T-helper 2 cell treated with Interferon-gamma antibody and Interleukin-4, amounts not matched to agents 5 μg/mL and 100 μg/mL, for 36 hours (primary cell): Measurements from ENCODE around the gene ZNF423.

Experiments used
- DNase-seq: peaks from one replicate; pipeline ENCODE4 v3.0.0; 2021; ENCODE audit warnings: low spot score
- H3K27ac Mint-ChIP-seq: one replicate; pipeline ENCODE4 v1.8.0; 2021; ENCODE audit warnings: mild to moderate bottlenecking, mixed read lengths
- H3K27me3 Mint-ChIP-seq: one replicate; pipeline ENCODE4 v1.8.0; 2021; ENCODE audit warnings: low read depth, mixed read lengths
- H3K36me3 Mint-ChIP-seq: one replicate; pipeline ENCODE4 v1.8.0; 2021; ENCODE audit warnings: low read depth, mixed read lengths
- H3K4me1 Mint-ChIP-seq: one replicate; pipeline ENCODE4 v1.8.0; 2021; ENCODE audit warnings: low read depth, mixed read lengths
- H3K4me3 Mint-ChIP-seq: one replicate; pipeline ENCODE4 v1.8.0; 2022; ENCODE audit warnings: mild to moderate bottlenecking, moderate library complexity, mixed read lengths
- H3K9me3 Mint-ChIP-seq: one replicate; pipeline ENCODE4 v1.8.0; 2021; ENCODE audit warnings: mixed read lengths

ZNF423 gene

GRCh38 chr16:49459953-49460735 lies 395.8 kb downstream of the ZNF423 start:
- DNase-seq = no peak
- no peaks in the 10 kb centered on the region for H3K36me3 Mint-ChIP-seq
- H3K27me3 Mint-ChIP-seq = peaks cover 3% of the 10 kb centered on the region
- no peak overlapping the region for H3K27ac Mint-ChIP-seq
- peaks cover 24% of the 10 kb centered on the region for H3K4me1 Mint-ChIP-seq
- H3K4me3 Mint-ChIP-seq = no peak overlapping the region
- no peaks in the 10 kb centered on the region for H3K9me3 Mint-ChIP-seq

GRCh38 chr16:49458656-49459445 lies 397.1 kb downstream of the ZNF423 start:
- no peak overlapping the region for H3K4me3 Mint-ChIP-seq
- H3K27me3 Mint-ChIP-seq = no peaks in the 10 kb centered on the region
- DNase-seq = no peak
- no peaks in the 10 kb centered on the region for H3K36me3 Mint-ChIP-seq
- H3K27ac Mint-ChIP-seq = no peak overlapping the region
- H3K9me3 Mint-ChIP-seq = no peaks in the 10 kb centered on the region
- peaks cover 15% of the 10 kb centered on the region for H3K4me1 Mint-ChIP-seq

GRCh38 chr16:49458243-49458642 lies 397.7 kb downstream of the ZNF423 start:
- no peaks in the 10 kb centered on the region for H3K27me3 Mint-ChIP-seq
- no peak for DNase-seq
- peaks cover 9% of the 10 kb centered on the region for H3K4me1 Mint-ChIP-seq
- H3K36me3 Mint-ChIP-seq = no peaks in the 10 kb centered on the region
- H3K27ac Mint-ChIP-seq = no peak overlapping the region
- no peaks in the 10 kb centered on the region for H3K9me3 Mint-ChIP-seq
- H3K4me3 Mint-ChIP-seq = no peak overlapping the region

GRCh38 chr16:49457196-49457595 lies 398.7 kb downstream of the ZNF423 start:
- no peaks in the 10 kb centered on the region for H3K36me3 Mint-ChIP-seq
- no peaks in the 10 kb centered on the region for H3K9me3 Mint-ChIP-seq
- no peaks in the 10 kb centered on the region for H3K27me3 Mint-ChIP-seq

GRCh38 chr16:49456763-49457162 lies 399.1 kb downstream of the ZNF423 start:
- no peaks in the 10 kb centered on the region for H3K4me1 Mint-ChIP-seq
- H3K27ac Mint-ChIP-seq = no peak overlapping the region
- H3K36me3 Mint-ChIP-seq = no peaks in the 10 kb centered on the region
- DNase-seq = no peak
- H3K4me3 Mint-ChIP-seq = no peak overlapping the region
- no peaks in the 10 kb centered on the region for H3K9me3 Mint-ChIP-seq
- peaks cover 1% of the 10 kb centered on the region for H3K27me3 Mint-ChIP-seq

More at GRCh38 chr16:49457196-49457595, 398.7 kb downstream of the ZNF423 start:
- DNase-seq = no peak
- Mint-ChIP-seq H3K4me1 (peaks cover 1% of the 10 kb centered on the region), H3K4me3 (no peak overlapping the region), H3K27ac (no peak overlapping the region)

- no peaks in the 10 kb centered on the region for H3K36me3 Mint-ChIP-seq
- H3K27ac Mint-ChIP-seq = no peak overlapping the region
- no peak overlapping the region for H3K4me3 Mint-ChIP-seq
- H3K4me1 Mint-ChIP-seq = no peaks in the 10 kb centered on the region
- no peaks in the 10 kb centered on the region for H3K9me3 Mint-ChIP-seq
- H3K27me3 Mint-ChIP-seq = peaks cover 6% of the 10 kb centered on the region
- DNase-seq = no peak
These were observed 399.7 kb downstream of the ZNF423 start for GRCh38 chr16:49455991-49456745.

- Mint-ChIP-seq H3K4me3 (no peak overlapping the region), H3K27me3 (peaks cover 9% of the 10 kb centered on the region), H3K27ac (no peak overlapping the region), H3K4me1 (no peaks in the 10 kb centered on the region), H3K9me3 (no peaks in the 10 kb centered on the region), H3K36me3 (no peaks in the 10 kb centered on the region)
- no peak for DNase-seq
These were observed 400.5 kb downstream of the ZNF423 start for GRCh38 chr16:49455181-49455990.

GRCh38 chr16:49454426-49455180 lies 401.3 kb downstream of the ZNF423 start:
- H3K27ac Mint-ChIP-seq = no peak overlapping the region
- DNase-seq = no peak

GRCh38 chr16:49453983-49454382 lies 401.9 kb downstream of the ZNF423 start:
- Mint-ChIP-seq H3K27ac (no peak overlapping the region), H3K4me1 (no peaks in the 10 kb centered on the region), H3K36me3 (no peaks in the 10 kb centered on the region), H3K9me3 (no peaks in the 10 kb centered on the region), H3K27me3 (peaks cover 9% of the 10 kb centered on the region), H3K4me3 (no peak overlapping the region)
- DNase-seq = no peak

More at GRCh38 chr16:49454426-49455180, 401.3 kb downstream of the ZNF423 start:
- no peaks in the 10 kb centered on the region for H3K36me3 Mint-ChIP-seq
- no peak overlapping the region for H3K4me3 Mint-ChIP-seq
- no peaks in the 10 kb centered on the region for H3K9me3 Mint-ChIP-seq
- no peaks in the 10 kb centered on the region for H3K4me1 Mint-ChIP-seq
- H3K27me3 Mint-ChIP-seq = peaks cover 9% of the 10 kb centered on the region

GRCh38 chr16:49453021-49453420 lies 402.9 kb downstream of the ZNF423 start:
- H3K4me3 Mint-ChIP-seq = no peak overlapping the region
- no peaks in the 10 kb centered on the region for H3K9me3 Mint-ChIP-seq
- H3K27ac Mint-ChIP-seq = no peak overlapping the region
- H3K4me1 Mint-ChIP-seq = no peaks in the 10 kb centered on the region
- H3K36me3 Mint-ChIP-seq = no peaks in the 10 kb centered on the region
- H3K27me3 Mint-ChIP-seq = peaks cover 12% of the 10 kb centered on the region
- no peak for DNase-seq

- no peak for DNase-seq
- Mint-ChIP-seq H3K4me1 (no peaks in the 10 kb centered on the region), H3K27me3 (peaks cover 14% of the 10 kb centered on the region), H3K4me3 (no peak overlapping the region), H3K36me3 (no peaks in the 10 kb centered on the region), H3K27ac (no peak overlapping the region), H3K9me3 (no peaks in the 10 kb centered on the region)
These were observed 403.3 kb downstream of the ZNF423 start for GRCh38 chr16:49452578-49452977.

- Mint-ChIP-seq H3K4me3 (no peak overlapping the region), H3K9me3 (no peaks in the 10 kb centered on the region), H3K27me3 (peaks cover 19% of the 10 kb centered on the region), H3K4me1 (no peaks in the 10 kb centered on the region), H3K36me3 (no peaks in the 10 kb centered on the region), H3K27ac (no peak overlapping the region)
- DNase-seq = no peak
These were observed 403.8 kb downstream of the ZNF423 start for GRCh38 chr16:49452108-49452507.

- H3K4me1 Mint-ChIP-seq = peaks cover 8% of the 10 kb centered on the region
These were observed 409.1 kb downstream of the ZNF423 start for GRCh38 chr16:49446805-49447204.

More at GRCh38 chr16:49446805-49447204, 409.1 kb downstream of the ZNF423 start:
- DNase-seq = no peak
- H3K9me3 Mint-ChIP-seq = no peaks in the 10 kb centered on the region
- H3K27me3 Mint-ChIP-seq = peaks cover 27% of the 10 kb centered on the region
- H3K36me3 Mint-ChIP-seq = no peaks in the 10 kb centered on the region
- H3K27ac Mint-ChIP-seq = no peak overlapping the region
- H3K4me3 Mint-ChIP-seq = no peak overlapping the region
